ENCODE results near the gene RNF217.

DNA sequence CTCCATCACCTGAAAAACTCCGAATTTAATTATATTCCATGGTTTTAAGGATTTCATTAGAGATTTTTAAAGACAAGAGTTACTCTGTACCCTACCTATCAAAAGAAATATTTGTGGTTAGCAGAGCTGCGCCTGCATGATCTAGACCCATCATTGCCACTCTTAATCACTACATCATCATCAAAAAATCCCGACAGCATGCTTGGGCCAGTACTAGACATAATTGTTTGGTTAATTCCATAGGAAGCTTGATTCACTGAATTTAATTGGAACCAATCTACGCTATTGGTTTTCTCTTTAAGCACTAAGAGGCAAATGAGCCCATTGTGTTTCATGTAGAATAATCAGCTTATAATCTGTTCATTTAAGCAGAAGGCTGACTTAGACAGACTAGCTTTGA, 33.4 kb upstream of the RNF217 start:
- TF ChIP-seq, protein P1, sequence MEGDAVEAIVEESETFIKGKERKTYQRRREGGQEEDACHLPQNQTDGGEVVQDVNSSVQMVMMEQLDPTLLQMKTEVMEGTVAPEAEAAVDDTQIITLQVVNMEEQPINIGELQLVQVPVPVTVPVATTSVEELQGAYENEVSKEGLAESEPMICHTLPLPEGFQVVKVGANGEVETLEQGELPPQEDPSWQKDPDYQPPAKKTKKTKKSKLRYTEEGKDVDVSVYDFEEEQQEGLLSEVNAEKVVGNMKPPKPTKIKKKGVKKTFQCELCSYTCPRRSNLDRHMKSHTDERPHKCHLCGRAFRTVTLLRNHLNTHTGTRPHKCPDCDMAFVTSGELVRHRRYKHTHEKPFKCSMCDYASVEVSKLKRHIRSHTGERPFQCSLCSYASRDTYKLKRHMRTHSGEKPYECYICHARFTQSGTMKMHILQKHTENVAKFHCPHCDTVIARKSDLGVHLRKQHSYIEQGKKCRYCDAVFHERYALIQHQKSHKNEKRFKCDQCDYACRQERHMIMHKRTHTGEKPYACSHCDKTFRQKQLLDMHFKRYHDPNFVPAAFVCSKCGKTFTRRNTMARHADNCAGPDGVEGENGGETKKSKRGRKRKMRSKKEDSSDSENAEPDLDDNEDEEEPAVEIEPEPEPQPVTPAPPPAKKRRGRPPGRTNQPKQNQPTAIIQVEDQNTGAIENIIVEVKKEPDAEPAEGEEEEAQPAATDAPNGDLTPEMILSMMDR (conservative IDR thresholded peaks at IDR 0.05 in 1 of 2, IDR thresholded peaks at IDR 0.05 in 1 of 2; ENCODE audit: extremely low read depth in 1 of 2, insufficient read depth in 1 of 2, low read depth in 1 of 2, low read length in 2 of 2) = no peak
- no peak for TF ChIP-seq EZH2 (IDR thresholded peaks at IDR 0.05; ENCODE audit: borderline replicate concordance, low read length)
